ENCODE results near the gene UROS.

Gene UROS

DNA sequence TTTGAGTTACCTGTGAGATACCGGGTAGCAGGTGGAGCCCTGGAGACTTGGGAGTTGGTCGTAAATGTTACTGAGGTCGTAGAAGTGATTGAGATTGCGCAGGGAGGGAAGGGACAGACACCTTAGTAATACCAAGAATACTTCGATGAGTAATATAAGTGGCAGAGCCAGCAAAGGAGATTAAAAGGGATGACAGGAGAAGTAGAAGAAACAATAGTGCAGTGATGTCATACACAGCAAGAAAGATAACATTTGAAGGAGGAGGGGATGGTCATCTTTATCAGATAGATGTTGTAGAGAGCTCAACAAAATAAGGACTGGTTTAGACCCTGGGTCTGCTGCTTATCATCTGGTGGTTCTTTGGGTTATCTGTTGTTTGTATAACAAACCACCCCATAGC, 5.3 kb upstream of the UROS start:
- DNase-seq = no peak

DNA sequence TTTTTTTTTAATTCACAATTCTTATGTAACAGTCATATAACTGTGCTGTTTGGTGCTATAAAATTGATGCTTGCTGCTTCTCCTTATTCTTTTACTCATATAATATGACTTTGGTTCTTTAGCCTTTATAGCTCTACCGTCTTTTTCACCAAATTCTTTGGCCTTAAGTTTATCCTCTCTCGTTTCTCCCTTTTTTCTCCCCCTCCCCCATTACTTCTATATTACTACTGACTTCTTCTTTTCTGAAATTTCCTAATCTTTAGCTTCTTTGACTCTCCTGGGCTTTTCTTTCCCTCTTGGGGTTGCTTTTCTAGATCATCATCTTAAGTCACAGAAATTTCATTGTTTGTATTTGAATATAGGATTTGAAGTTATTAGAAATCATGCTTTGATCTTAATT, 4.1 kb upstream of the UROS start:
- no peak for DNase-seq

DNA sequence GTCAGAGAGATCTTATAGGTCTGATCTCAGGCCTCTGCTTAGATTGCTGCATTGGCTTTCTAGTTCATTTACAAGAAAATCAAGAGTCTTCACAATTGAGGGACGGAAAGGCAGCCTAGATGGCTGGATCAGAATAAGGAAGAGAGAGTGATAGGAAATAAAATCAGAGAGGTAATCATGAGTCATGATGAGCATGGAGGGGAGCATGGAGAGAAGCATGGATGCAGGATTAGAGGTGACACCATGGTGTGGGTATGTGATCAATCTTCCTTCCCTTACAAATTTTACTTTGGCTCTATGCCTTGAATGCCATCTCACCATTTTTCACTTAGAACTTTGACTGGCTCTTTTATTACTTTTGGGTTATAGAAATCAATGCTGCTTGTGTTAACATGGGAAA, 1.7 kb upstream of the UROS start:
- DNase-seq = no peak

DNA sequence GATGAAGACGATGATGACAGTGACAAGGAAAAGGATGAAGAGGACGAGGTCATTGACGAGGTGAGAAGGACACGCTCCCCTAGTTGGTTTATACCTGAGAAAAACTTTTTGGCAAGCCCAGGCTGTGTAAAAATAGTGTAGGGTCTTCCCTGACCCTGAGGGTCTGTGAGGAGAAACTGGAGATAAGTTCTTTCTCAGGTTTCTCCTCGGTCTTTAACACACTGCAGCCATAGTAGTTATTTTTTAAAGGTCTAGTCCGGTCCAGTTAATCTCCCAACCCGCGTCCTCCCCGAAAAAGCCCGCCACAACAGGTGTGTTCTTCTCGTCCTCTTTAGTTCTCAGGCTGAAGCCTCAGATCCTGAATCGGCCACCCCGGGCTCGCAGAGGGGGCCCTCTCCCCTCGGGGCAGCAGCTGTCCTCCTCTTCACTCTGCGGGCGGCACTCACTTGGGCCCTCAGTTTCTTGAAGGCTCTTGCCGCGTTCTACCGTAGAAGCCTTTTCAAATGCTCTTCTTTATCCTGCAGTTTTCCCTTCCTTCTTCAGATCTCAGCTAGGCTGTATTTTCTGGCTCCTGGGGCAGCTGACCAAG, 699 bp upstream of the UROS start:
- DNase-seq = peak; percentile 4

DNA sequence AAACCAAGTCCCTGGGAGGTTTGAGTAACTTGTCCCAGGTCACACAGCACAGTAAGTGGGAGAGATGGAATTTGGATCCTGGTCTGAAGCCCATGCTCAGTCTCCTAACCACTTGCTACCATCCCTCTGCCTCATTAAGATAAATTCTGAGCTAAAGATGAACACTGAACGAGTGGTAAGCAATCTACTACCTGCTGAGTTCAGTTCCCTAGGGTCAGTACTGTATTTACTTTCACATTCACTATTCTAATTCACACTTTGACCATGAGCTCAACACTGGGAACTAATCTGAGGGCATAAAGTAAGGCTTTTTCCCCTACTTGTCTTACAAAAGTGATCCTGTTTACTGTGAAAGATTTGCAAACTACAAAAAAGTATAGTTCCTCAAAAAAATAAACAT, 2.4 kb downstream of the UROS start:
- DNase-seq = no peak

DNA sequence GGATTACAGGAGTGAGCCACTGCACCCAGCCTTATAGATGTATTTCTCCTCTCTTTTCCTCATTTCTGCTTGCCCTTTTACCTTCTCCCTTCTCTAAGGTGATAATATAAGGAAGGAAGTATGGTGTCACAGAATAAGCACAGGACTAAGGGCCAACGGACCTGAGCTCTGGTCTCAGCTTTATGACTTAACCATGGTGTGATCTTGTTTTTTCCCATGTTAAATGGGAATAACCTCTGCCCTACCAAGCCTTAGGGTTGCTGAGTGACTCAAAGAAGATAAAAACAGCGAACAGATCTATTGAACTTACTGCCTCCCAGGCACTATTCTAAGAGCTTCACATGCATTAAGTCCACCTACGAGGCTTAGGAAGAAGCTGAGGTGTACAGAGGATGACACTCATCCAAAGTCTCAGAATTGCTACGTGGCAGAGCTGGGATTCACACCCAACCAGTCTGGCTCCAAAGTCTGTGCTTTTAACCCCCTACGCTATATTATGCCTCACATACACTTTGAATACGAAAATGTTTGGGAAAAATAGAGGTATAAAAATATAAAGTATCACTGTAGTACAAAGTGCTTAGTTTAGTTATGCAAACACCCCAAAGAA, 5.6 kb downstream of the UROS start:
- DNase-seq = no peak

DNA sequence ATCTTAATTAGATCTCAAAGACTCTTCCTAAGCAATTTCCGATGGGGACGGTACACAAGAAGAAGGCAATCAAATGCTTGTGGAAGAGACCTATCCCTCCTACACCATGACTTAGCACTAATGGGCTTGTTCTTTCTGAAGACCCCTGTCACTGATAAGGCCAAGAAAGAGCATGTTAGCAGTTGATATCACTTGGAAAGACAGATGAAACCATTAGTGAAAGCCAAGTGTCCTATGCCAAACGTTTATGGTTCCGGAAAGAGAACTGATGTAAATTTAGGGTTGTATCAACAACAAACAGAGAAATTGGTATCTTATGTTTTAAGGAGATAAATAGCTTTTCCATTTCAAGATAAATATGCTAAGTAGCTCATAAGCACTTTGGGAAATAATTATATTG, 6.5 kb downstream of the UROS start:
- DNase-seq = no peak

DNA sequence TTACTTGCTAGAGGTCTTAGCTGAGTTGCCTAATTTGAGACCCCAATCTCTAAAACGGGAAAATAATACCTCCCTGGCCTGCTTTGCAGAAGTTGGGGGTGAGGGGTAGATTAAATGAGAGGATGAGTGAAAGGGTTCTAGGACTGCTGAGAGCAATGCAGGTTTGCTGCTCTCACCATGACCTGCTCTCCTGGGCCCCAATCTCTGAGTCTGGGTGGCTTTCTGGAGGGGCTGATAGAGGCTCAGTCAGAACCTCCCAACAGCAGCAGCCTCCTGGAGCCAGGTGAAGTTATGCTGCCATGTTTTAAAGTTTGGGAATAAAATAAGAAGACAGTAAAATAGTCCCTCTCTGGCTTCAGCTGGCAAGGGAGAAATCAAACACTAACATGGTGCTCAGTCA, 7.3 kb downstream of the UROS start:
- DNase-seq = no peak

DNA sequence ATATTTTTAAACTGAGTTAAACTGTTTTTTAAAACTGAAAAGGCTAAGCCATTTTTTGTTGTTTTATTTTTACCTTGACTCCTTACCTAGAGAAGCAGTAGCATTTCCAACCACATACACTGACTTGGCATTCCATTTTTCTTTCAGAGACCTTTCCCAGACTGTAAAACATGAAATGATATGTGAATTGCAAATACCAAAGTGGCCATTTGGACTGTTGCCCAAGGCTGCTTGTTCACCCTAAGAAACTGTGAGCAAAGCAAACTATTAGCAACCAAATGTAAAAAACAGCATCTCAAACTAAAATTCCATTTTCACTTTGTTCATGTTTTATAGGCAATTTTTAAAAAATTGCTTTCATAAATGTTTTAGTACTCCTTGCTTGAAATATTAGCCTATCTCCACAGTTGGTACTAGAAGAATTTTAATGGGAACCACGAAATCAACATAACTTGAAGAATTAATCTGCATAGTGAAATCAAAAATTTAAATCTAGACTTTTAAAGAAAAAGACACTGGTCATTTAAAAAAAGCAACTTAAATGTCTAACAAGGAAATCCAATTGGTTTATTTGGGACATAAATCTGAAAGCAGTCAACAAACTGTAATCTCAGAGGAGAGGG, 10.8 kb downstream of the UROS start:
- no peak for DNase-seq

DNA sequence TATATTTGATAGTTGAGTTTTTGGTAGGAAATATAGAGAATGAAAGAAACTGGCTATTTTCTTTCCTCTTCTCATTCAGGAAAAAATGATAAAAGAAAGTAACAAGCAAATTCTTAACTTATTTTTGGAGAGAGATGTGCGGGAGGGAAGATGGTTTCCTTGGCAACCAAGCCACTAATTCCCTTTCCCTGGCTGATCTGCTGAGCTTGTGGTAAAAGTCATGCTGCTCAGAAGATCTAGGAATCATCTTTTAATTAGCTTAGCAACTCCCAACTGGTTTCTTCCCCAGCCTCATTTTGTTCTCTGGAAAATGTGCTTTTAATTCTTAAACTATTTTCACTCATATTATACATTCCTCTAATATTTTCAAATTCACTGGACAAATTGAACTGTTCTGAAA, 11.8 kb downstream of the UROS start:
- DNase-seq = no peak

DNA sequence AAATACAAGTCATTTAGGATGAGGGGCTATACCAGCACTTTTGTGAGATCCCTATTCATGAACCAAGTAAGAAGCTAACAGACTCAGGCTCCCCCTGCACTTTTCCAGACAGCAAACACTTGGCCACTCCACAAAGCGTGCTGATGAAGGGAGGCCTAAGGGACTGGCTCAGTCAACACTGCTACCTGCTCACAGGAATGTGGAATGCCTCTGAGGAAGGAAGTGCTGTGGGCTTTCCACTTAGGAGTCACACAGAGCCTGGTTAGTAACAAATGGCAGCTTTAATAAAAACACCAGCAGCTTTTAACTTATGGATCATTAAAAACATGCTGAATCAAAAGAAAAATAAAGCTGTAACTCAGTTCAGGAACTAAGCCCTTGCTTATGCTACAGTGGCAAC, 15.0 kb downstream of the UROS start:
- DNase-seq = no peak

DNA sequence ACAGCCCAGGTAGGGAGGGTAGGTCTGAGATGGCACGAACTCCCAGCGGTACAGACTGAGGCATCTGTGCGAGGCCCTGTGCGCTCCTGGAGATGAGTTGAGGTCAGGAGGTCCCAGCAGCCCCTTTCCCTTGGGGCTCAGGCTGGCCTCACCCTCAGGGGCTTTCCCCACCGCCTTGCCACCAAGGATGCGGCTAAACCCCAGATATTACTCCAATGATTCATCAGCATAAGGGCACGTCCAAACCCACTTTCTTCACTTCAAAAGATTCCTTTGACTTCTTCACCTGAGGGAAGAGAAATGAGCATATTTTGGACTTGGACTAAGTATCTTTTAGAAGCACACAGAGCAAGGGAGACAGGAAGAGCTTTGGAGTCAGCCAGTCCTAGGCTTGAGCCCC, 20.3 kb downstream of the UROS start:
- DNase-seq = no peak

DNA sequence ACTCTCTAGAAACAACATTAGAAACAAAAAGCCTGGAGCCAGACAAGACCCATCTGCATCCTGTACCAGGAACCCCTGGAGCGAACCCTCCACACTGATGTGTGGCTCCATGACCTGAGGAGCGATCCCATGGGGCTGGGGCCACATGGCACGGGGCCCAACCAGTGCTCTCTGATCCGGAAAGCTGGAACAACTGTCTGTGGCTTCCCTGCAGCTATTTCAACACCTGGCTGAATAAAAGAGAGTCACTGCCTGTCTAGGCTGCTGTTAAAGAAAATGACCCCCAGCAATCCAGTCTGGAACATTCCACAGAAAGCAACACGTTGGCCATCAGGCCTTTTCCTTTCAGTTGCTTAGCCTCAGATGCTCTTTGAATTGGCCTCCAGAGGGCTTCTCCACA, 20.9 kb downstream of the UROS start:
- DNase-seq = no peak

DNA sequence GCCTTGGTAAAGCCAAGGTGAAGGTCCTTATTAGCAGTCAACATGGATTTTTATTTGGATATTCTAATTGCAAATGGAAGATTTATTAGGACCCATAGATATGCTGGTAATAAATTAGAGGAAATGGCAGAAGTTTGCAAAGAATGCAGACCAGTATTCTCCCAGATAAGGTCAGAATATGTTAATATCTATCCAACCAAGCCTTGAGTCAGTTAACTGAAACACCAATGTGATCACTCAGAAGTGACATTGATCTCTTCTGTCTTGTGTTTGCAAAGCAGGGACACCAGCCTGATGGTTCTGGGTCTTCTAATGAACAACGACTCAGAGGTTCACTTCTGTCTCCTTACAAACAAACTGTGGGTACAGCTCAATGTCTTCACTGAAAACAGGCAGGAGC, 21.5 kb downstream of the UROS start:
- no peak for DNase-seq

DNA sequence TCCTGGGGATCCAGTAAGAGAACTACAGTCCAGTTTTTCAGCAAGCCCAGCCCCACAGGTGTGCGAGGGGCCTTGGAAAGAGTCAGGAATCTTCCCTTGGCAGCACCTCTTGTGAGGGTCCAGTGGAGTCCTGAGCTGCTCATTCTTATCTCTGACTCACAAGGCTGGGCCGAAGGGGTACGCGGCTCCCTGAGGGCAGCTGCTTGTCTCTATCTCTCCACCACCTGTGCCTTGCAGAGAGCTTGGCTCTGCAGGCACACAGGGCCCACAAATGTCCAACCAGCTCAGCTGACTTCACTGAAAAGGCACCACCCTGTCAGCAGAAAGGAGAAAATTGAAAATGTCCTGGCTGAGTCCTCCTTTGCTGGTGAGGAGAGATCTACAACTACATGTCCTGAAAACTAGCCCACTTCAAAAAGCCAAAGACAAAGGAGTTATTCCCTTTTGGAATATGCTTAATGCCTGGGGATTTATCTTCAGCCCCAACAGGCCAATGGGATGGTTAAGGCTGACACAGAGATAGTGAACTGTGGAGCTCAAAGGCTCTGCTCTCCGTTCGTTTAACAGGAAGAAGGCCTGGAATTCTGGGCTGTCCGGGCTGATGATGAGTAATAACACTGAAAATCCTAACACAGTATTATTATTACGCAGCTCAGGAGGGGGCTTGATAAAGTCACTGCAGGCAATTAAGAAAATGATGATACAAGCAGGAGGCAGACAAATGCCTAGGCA, 23.4 kb downstream of the UROS start:
- DNase-seq = no peak

DNA sequence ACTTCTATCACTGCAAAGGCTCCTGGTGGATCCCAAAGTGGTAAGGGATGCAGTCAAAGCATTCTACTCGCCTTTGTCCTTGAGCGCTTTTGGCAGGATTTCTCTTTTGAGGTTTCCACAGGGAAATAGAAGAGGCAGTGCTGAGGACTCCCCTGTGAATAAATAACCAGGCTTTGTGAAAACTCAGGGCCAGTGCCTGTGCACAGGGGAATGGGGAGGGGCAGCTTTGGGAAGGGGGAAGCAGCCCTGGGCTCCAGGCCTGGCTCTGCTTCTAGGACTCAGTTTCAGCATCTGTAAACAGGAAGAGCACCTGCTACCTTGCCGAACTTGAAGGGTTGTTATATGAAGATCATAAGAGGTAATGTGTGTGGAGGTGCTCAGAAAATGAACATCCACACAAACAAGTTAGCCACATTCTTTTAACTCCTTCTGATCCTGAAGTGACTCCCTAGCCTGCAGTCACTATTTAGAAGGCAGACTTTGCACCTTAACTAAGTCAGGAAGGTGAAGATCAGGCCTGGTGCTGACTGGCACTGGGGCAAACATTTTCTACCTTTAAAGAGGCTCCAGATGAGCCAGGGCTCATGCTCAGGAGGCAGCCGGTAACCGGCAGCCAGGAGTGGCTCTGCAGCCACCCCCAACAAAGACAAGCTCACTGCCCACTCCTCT, 24.9 kb downstream of the UROS start:
- no peak for DNase-seq

DNA sequence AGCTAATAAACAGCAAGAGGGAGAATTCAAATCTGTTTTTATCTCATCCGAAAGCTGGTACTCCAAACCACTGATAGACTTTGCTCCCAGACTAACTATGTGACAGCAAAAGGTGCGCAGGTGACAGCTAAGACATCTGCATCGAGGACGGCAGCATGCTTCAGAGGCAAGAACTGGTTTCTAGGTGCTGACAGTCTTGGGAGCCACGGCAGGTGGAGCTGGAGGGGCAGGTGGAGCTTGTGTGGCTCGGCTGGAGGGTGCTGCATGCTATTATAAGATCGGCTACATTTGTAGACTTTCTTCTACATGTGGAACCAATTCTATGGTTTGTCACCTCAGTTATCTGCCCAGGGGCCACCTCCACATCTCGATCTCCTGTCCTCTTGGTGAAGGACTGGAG, 25.6 kb downstream of the UROS start:
- no peak for DNase-seq

DNA sequence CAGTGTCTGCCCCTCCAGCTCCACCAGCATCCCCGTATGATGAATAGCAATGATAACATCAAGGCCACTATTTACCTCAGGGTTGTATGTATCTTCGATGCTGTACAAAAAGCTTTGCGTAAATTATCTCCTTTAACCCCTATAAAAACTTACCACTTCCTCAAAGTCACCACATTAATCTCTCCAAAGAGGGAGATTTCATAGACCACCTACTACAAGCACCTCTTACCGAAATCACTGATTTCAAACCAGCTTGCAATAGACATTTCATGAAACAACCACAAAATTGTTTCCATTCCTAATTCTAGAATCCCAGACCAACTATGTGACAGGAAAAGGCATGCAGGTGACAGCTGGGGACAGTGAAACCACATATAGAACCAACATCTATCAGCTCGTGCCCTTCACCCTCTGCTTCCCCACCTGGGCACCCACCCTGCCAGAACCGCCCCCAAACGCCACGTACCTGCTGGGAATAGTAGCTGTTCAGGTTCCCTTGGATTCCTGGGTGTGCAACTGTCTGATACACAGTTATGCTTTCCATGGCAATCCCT, 27.3 kb downstream of the UROS start:
- no peak for DNase-seq

DNA sequence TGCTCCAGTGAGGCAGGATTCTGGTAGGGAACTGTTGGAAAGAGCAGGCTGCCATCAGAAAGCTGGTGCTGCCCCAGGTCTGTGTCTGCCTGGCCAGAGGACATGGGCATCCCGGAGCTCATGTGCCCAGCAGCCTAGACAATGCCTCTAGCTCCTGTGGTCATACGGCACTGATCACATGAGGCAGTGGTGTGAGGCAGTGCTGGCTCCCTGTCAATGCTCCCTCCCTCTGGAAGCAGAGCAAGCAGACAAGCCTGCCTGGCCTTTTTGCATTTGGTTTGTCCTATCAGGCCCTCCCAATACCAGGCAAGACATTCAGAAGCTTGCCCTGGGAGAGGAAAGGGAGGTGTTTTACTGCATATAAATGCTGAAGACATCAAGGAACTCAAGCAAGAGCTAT, 27.9 kb downstream of the UROS start:
- DNase-seq = no peak

DNA sequence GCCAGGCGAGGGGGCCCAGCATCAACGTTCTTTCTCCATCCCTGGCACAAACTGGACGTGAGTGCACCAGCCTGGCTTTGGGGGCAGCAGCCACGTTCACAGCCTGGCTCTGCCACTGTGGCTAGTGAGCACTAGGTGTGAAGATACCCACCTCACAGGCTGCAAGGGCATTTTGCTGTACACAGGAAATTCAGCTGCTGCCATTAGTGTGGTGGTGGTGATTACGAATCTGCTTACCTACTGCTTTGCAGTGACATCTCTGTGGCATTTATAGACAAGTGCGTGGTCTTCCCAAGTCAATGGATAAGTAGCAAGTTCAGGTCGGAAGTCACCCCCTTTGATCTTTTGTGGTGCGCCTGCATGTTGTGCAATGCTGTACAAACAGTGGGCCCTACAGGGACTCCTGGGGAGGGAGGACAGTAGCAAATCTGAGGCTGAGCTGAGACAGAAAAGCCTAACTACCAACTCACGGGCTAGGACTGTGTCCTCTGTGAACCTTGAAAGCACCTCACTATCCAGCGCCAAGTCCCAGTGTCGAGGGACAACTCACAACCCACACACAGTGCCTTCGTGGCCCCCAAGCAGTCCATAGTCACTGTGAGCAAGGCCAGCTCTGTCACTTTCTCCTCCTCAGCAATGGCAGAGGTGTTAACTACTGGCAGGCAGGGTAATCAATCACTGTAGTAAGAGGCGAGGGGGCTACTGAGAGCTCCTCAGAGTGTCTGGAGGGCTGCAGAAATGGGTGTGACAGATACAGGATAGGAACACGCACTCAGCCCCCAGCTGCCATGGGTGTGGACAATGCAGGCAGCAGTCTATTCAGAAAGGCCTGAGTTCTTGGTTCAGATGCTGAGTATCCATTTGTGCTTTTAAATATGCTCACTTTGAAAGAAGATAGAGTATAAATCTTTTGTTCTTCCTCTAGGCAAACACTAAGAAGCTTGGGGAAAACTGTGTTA, 30.4 kb downstream of the UROS start:
- DNase-seq = no peak

DNA sequence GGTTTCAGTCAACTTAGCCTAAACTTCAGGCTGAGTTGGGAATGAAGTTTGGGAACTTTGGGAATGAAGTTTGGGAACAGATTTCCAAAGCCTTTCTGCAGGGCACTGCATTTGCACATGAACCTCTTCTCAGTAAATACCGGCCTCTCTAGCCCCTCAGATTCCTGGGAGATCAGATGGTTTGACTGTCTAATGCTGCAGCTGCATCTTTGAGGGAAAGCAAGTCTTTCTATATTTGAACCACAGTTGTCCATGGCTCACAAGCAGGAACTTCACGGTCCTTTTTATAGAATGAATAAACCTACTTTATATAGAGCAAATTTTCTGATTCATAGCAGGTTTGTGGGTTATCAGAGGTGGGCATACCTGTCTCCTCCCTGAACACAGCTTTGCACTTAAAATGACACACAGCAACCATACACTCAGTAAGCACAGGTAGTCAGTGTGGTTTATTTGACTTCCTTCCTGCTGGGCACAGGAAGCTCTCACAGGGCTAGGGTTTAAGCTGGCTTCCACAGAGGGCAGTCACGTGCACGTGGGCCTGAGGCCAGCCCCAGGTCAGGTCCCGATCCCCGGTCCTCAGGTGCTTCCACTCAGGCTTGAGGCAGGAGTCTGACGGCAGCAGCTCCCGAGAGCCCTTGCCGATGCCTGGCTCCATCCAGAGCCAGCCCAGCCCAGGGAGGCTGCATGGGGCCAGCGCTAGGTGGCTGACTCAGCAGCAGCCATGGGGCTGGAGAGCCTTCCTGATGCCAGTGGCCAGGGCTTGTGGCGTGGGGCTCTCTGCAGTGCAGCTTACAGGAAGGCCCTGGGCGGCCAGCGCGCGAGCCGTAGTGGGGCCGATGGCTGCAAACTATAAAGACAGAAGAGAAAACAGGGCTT, 34.7 kb downstream of the UROS start:
- DNase-seq = peak; percentile 29

Measured in NK-92 treated with Interleukin-12 subunit alpha and Interleukin-12 subunit beta, amount 100 ng/mL, for 24 hours (cell line).